Activated CD4-positive, alpha-beta T cell treated with anti-CD3 and anti-CD28 coated beads, Interleukin-2, amount 50 U/mL, for 48 hours (primary cell): ENCODE measurements around the gene SEMA4B.
"Not testable (repeated sequence)": the region's sequence is repeated elsewhere in the genome, so short reads cannot be mapped to it uniquely, and the experiment has no call there.

Experiments used
- DNase-seq, 2 experiments: peaks; one replicate each; pipeline ENCODE4 v3.0.0-alpha.2; 2020

SEMA4B gene

GRCh38 chr15:90227816-90228772 lies 27.0 kb downstream of the SEMA4B start:
- DNase-seq: no peak

DNA sequence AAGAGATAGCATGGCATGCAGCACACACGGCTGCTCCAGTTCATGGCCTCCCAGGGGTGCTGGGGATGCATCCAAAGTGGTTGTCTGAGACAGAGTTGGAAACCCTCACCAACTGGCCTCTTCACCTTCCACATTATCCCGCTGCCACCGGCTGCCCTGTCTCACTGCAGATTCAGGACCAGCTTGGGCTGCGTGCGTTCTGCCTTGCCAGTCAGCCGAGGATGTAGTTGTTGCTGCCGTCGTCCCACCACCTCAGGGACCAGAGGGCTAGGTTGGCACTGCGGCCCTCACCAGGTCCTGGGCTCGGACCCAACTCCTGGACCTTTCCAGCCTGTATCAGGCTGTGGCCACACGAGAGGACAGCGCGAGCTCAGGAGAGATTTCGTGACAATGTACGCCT lies 27.8 kb downstream of the SEMA4B start:
- DNase-seq: no peak

DNA sequence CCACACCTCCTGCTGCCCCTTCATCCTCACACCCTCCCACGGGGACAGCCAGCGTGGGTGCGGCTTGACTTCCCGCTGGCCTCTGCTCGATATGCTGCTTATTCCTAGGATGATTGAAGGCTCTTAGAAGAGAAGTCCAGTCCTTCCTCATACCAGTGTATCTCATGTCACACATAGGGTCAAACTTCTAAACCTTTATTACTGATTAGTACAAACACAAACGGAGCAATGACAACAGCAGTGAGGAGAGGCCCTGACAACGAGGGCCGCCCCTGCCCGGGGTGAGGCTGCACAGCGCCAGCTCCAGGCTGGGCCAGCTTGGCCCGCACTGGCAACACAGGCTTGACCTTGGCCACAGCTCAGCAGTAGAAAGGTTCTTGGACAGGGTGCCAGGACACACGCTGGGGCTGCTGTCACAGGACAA lies 29.0 kb downstream of the SEMA4B start:
- no peak for DNase-seq

DNA sequence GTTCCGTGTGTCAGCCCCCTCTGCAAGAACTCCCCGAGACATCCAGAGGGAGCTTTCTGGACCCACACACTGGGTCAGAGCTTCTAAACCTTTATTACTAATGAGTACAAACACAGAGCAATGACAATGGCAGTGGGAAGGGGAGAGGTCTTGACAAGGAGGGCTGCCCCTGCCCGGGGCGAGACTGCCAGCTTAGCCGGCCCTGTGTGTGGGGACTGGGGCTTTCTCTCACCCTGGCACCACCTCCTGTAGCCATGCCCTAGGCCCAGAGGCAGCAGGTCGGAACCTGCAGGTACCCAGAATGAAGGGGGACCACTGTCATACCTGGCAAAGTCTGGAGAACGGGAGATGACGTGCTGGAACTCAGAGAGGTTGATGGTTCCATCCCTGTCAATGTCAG lies 29.5 kb downstream of the SEMA4B start:
- DNase-seq: no peak

- DNase-seq: peak; percentile 66 to 77
Measured at GRCh38 chr15:90231028-90232017, 30.2 kb downstream of the SEMA4B start.

DNA sequence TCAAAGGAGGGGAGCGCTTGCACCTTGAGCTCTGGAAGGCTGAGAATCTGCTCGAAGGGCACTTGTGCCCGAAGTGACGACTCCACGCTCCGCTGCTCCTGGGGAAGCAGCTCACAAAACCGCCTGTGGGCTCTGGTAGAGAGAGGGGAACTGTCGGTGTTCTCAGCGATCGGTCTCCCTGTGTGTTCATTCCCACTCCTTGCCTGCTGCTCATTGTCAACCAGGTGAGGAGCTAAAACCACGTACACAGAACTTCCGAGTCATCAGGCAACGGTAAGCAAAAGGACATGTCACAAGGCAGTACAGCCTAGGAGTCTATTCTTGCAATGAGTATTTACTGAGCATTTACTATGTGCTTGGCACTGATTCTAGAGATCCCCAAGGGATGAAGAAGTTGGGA lies 31.1 kb downstream of the SEMA4B start:
- DNase-seq: peak in 1 of 2 experiments; percentile 21

DNA sequence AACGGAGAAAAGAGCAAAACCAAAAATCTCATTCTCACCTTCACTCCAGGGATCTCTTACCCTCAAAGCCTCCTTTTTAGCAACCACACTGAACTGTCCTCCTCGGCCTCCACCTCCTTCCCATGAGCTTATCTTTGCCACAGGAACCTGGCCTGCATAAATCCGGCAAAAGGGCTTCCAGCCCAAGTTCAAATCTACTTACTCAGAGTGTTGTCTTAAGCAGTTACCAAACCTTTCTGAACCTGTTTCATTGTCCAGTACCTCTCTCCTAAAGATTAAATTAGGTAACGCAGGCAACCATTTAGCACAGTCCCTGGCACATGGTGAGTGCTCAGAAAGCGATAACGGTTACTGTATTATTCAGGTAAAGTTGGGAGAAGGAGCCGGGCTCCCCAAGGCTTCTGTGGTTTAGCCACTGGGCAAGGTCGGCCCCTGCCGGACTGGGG lies 31.8 kb downstream of the SEMA4B start:
- no peak for DNase-seq

- DNase-seq: peak; percentile 97 to 98
Measured at GRCh38 chr15:90233387-90234095, 32.4 kb downstream of the SEMA4B start, which contains the start of gene CIB1. Gene CIB1 (minus strand): TSS chr15:90233941. CDS start chr15:90233885, 56 bp downstream.

DNA sequence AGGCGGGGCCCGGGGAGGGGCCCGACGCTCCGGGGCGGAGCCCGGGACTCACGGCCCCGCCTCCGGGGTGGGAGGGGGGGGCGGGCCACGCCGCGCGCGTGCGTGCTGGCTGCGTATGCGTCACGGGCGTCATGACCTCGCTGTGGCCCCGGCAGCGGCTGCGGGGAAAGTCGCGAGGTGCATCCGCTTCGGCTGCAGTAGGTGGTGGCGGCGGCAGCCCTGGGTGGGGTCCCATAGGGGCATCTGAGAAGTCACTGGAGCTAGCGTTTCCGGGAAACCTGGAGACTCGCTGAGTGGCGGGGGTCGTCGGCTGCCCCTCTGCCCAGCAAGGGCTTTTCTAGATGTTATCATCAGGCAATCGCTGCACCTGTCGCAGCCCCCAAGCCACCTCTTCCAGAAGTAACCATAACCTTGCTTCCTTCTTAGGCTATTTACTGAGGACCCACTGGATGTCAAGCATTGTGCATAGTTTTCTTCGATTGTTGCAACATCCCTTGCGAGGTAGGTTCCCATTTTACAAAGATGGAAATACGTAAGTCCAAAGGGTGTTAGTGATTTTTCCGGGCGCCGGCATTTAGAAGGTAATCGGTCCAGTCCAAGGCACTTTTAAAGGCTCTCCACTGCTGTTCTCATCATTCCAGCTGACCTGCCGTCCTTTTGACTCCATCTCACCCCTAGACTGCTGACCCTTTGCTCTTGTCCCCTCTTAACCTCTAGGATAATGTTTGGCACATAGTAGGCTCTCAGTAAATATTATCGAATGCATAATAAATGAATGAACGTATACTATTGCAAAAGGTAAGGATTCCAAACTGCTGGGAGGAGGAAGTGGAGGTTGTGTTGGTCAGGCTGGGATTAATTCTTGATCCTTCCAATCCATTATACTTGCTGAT lies 33.2 kb downstream of the SEMA4B start, which contains the start of gene GDPGP1:
Gene GDPGP1 (plus strand): TSS at position 114 of the 893 bp plus-strand sequence. CDS start 6,700 bp downstream, outside the sequence.
- DNase-seq: no peak

GRCh38 chr15:90239371-90239770 lies 38.2 kb downstream of the SEMA4B start:
- DNase-seq: no peak

GRCh38 chr15:90240856-90241255 lies 39.7 kb downstream of the SEMA4B start:
- no peak for DNase-seq

DNA sequence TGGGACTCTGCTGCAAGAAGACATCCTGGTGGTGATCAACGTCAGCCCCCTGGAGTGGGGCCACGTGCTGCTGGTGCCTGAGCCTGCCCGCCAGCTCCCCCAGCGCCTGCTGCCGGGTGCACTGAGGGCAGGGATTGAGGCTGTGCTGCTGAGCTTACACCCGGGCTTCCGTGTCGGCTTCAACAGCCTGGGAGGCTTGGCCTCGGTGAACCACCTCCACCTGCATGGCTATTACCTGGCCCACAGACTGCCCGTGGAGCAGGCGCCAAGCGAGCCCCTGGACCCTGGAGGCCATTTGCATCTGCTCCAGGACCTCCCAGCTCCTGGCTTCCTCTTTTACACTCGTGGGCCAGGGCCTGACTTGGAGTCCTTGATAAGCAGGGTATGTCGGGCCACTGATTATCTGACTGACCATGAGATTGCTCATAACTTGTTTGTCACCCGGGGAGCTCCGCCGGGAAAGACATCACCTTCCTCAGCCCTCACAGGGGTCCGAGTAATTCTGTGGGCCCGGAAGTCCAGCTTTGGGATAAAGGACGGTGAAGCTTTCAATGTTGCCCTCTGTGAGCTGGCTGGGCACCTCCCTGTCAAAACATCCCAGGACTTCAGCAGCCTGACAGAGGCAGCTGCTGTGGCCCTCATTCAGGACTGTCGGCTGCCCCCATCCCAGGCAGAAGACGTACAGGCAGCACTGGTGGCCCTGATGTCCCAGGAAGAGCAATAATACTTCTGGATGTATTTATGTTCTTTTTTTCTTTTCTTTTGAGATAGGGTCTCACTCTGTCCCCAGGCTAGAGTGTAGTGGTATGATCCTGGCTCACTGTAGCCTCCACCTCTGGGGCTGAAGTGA lies 40.4 kb downstream of the SEMA4B start:
- DNase-seq: no peak

DNA sequence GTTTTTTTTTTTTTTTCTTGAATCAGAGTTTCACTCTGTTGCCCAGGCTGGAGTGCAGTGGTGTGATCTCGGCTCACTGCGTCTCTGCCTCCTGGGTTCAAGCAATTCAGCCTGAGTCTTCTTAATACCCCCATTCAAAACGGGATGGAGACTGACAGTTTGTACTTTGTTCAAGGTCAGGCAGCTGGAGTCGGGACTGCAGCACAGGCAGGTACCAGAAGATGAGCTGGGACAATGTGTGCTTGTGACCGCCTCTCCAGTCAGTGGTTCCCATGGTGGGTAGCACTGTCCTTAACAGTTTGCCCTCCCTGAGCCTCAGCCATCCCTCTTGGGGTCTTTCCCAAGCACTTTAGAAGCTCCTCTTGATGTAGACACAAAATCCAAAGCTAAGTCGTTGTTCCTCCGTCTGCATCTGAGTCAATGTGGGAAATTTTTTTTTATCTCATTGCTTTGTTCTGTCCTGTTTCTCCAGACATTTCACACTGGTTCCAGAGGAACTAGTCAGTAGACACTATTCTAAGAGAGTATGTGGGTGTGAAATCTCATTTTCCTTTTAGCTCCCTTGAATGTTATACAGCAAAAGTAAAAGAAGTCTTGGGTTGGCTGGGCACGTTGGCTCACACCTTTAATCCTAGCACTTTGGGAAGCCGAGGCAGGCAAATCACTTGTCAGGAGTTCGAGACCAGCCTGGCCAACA lies 43.0 kb downstream of the SEMA4B start:
- no peak for DNase-seq

GRCh38 chr15:90248789-90249202 lies 47.7 kb downstream of the SEMA4B start:
- no peak for DNase-seq

GRCh38 chr15:90249203-90249863 lies 48.2 kb downstream of the SEMA4B start, which contains the start of gene TTLL13:
Gene TTLL13 (plus strand): TSS chr15:90249556. CDS start chr15:90250631, 1,075 bp downstream.
- peak; percentile 90 to 92 for DNase-seq

GRCh38 chr15:90257776-90258175 lies 56.6 kb downstream of the SEMA4B start:
- DNase-seq: no peak

- DNase-seq: no peak
Measured at GRCh38 chr15:90259524-90259923, 58.4 kb downstream of the SEMA4B start.

- not testable (repeated sequence) for DNase-seq
Measured at GRCh38 chr15:90260731-90261130, 59.6 kb downstream of the SEMA4B start.

DNA sequence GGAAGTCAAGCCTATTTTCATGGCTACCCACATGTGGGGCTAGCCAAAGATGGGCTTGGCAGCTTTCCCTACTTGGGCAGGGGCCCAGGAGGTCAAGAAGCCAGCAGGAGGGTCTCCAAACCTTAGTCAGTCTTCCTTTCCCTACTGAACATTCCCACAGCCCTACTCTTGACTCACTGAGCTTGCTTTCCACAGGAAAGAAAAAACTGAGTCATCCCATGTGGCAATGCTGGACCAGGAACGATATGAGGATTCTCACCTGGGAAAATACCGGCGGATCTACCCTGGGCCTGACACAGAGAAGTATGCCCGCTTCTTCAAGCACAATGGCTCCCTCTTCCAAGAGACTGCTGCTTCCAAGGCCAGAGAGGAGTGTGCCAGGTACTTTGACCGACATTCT lies 60.7 kb downstream of the SEMA4B start:
- no peak for DNase-seq
